RWPE2 (cell line): ENCODE measurements around the gene TMEM247.

Experiments used
- ATAC-seq: fragments of 200-7000 bp; cut with Tn5 transposase; 3 replicates; pipeline ENCODE4 v1.9.1; 2021; ENCODE audit warnings: low read depth
- DNase-seq: peaks from one replicate; pipeline ENCODE4 v3.0.0-alpha.2; 2020; ENCODE audit warnings: low spot score
- H3K27ac ChIP-seq: fragments of 450-650 bp; 2 replicates; pipeline ENCODE4 v1.5.1; 2017; ENCODE audit warnings: mild to moderate bottlenecking; ENCODE audit not compliant: poor library complexity, severe bottlenecking
- H3K27me3 ChIP-seq: fragments of 250-450 bp; sonication (Bioruptor Pico); 2 replicates; pipeline ENCODE4 v1.5.1; 2021; ENCODE audit warnings: mild to moderate bottlenecking, moderate library complexity; ENCODE audit not compliant: insufficient read depth, poor library complexity, severe bottlenecking
- H3K36me3 ChIP-seq: fragments of 250-450 bp; sonication (Bioruptor Pico); 2 replicates; pipeline ENCODE4 v1.5.1; 2020; ENCODE audit warnings: low read depth, mild to moderate bottlenecking, moderate library complexity
- H3K4me1 ChIP-seq: fragments of 250-450 bp; sonication (Bioruptor Pico); 2 replicates; pipeline ENCODE4 v1.5.1; 2021; ENCODE audit warnings: mild to moderate bottlenecking, moderate library complexity; ENCODE audit not compliant: insufficient read depth, poor library complexity, severe bottlenecking
- H3K4me3 ChIP-seq: fragments of 250-450 bp; sonication (Bioruptor Pico); 2 replicates; pipeline ENCODE4 v1.5.1; 2021; ENCODE audit warnings: mild to moderate bottlenecking, moderate library complexity; ENCODE audit not compliant: severe bottlenecking
- H3K9me3 ChIP-seq: fragments of 250-450 bp; sonication (Bioruptor Pico); 2 replicates; pipeline ENCODE4 v1.5.1; 2021; ENCODE audit warnings: mild to moderate bottlenecking, moderate library complexity; ENCODE audit not compliant: severe bottlenecking
- CTCF ChIP-seq: fragments of 450-650 bp; IDR thresholded peaks from one replicate; pipeline ENCODE4 v1.5.1; 2017; ENCODE audit warnings: mild to moderate bottlenecking, moderate library complexity; ENCODE audit not compliant: poor library complexity, severe bottlenecking

Gene TMEM247

GRCh38 chr2:46494596-46494995 is 15.2 kb downstream of the TMEM247 start:
- H3K27ac ChIP-seq: no peak overlapping the region
- TF ChIP-seq CTCF: no peak

GRCh38 chr2:46495231-46496030 is 16.1 kb downstream of the TMEM247 start:
- H3K4me1 ChIP-seq: peaks cover 17% of the 10 kb centered on the region
- ATAC-seq (no peak), DNase-seq (no peak)
- H3K27ac ChIP-seq: no peak overlapping the region
- no peak overlapping the region for H3K4me3 ChIP-seq
- H3K9me3 ChIP-seq: no peaks in the 10 kb centered on the region
- H3K36me3 ChIP-seq: no peaks in the 10 kb centered on the region
- no peaks in the 10 kb centered on the region for H3K27me3 ChIP-seq
- no peak for TF ChIP-seq CTCF

More at GRCh38 chr2:46494596-46494995, 15.2 kb downstream of the TMEM247 start:
- Histone ChIP-seq H3K4me3 (no peak overlapping the region), H3K27me3 (no peaks in the 10 kb centered on the region), H3K4me1 (peaks cover 17% of the 10 kb centered on the region), H3K9me3 (no peaks in the 10 kb centered on the region), H3K36me3 (no peaks in the 10 kb centered on the region)
- no peak for DNase-seq
- no peak for ATAC-seq

- Histone ChIP-seq H3K36me3 (no peaks in the 10 kb centered on the region), H3K27ac (no peak overlapping the region), H3K4me3 (no peak overlapping the region), H3K27me3 (no peaks in the 10 kb centered on the region), H3K4me1 (peaks cover 17% of the 10 kb centered on the region), H3K9me3 (no peaks in the 10 kb centered on the region)
- ATAC-seq: no peak
- DNase-seq: no peak
- TF ChIP-seq CTCF: no peak
Observed at GRCh38 chr2:46497766-46498165, 18.4 kb downstream of the TMEM247 start.

- DNase-seq (no peak), ATAC-seq (no peak)
- Histone ChIP-seq H3K9me3 (no peaks in the 10 kb centered on the region), H3K27ac (no peak overlapping the region), H3K4me1 (peaks cover 11% of the 10 kb centered on the region), H3K4me3 (no peak overlapping the region), H3K27me3 (no peaks in the 10 kb centered on the region), H3K36me3 (no peaks in the 10 kb centered on the region)
- TF ChIP-seq CTCF: no peak
Observed at GRCh38 chr2:46498681-46499080, 19.3 kb downstream of the TMEM247 start.

- no peak for DNase-seq
- Histone ChIP-seq H3K27me3 (no peaks in the 10 kb centered on the region), H3K27ac (peak overlapping the region; percentile 50), H3K9me3 (no peaks in the 10 kb centered on the region), H3K4me1 (peaks cover 4% of the 10 kb centered on the region), H3K4me3 (peak overlapping the region; percentile 33), H3K36me3 (no peaks in the 10 kb centered on the region)
- TF ChIP-seq CTCF: no peak
- ATAC-seq: no peak; the same call in 2 of the 3 replicates
Observed at GRCh38 chr2:46499392-46499785, 20.0 kb downstream of the TMEM247 start.
